HepG2 (cell line): Measurements from ENCODE around the gene ZPR1. TPM values are rescaled to one million over a fixed set of nuclear protein-coding genes. Genes with fewer than 3 reads are reported as not detected.

Source experiments
- ATAC-seq: fragments of 200-7000 bp; cut with Tn5 transposase; 3 replicates; pipeline ENCODE4 v1.9.1; 2020; ENCODE audit warnings: mild to moderate bottlenecking, moderate library complexity
- BruUV-seq: library from RNA; stranded (reverse); fragments of 400-500 nt; replicated peaks from 2 replicates; lab custom pipeline; 2021; lab: Mats Ljungman, UMichigan
- CTCF ChIA-PET: fragments of 300-600 bp; formaldehyde crosslinking; extraction: SDS; loops from one replicate; lab custom pipeline; 2021; ENCODE audit warnings: low total read pairs, inconsistent platforms, low intra/inter-chr PET ratio; lab: Yijun Ruan, JAX
- POLR2A ChIA-PET: fragments of 350-600 bp; sonication (Branson Sonifier 250); formaldehyde crosslinking; loops from one replicate; lab custom pipeline; 2020; ENCODE audit warnings: antibody characterized with exemption, inconsistent platforms; lab: Yijun Ruan, JAX
- DNase-seq: peaks from one replicate; pipeline ENCODE4 v3.0.0-alpha.2; 2015; ENCODE audit warnings: low spot score
- FAIRE-seq: peaks from 3 replicates; lab custom pipeline; 2011; peaks lifted over from hg19 to GRCh38; lab: Jason Lieb, UNC
- H2AFZ ChIP-seq: one replicate; pipeline ENCODE4 v1.6.1; 2011; ENCODE audit warnings: low read length, inconsistent platforms
- H3K27ac ChIP-seq: fragments of 300-600 bp; 3 replicates; pipeline ENCODE4 v1.8.0; 2011; ENCODE audit warnings: mixed run types, mild to moderate bottlenecking, mixed read lengths, low read length, inconsistent platforms; ENCODE audit not compliant: insufficient read depth; ENCODE audit errors: extremely low read length
- H3K27me3 ChIP-seq, 2 experiments: fragments of 200-600 bp in 1 of 2; 2 replicates in 1 of 2; 3 replicates in 1 of 2; pipeline versions ENCODE4 v1.6.0 to v1.8.0; 2011; ENCODE audit warnings: low read length in 2 of 2, mild to moderate bottlenecking in 2 of 2, moderate library complexity in 2 of 2, inconsistent platforms in 1 of 2; ENCODE audit not compliant: insufficient read depth in 2 of 2, control insufficient read depth in 1 of 2
- H3K36me3 ChIP-seq, 2 experiments: fragments of 200-600 bp in 1 of 2; replicated peaks in 1 of 2; 2 replicates in 1 of 2; 3 replicates in 1 of 2; pipeline versions ENCODE4 v1.5.1 to v1.8.0; 2011; ENCODE audit warnings: low read length in 2 of 2, inconsistent platforms in 1 of 2; ENCODE audit not compliant: insufficient read depth in 2 of 2, control insufficient read depth in 1 of 2
- H3K4me1 ChIP-seq: 2 replicates; pipeline ENCODE4 v1.5.1; 2012; ENCODE audit warnings: low read length, inconsistent platforms; ENCODE audit not compliant: insufficient read depth
- H3K4me2 ChIP-seq: 2 replicates; pipeline ENCODE4 v1.6.0; 2011; ENCODE audit warnings: low read depth, low read length, inconsistent platforms
- H3K4me3 ChIP-seq, 3 experiments: fragments of 200-600 bp in 1 of 3; sonication (generic), shearing (Covaris generic) in 1 of 3; replicated peaks in 1 of 3; 2 replicates each; pipeline ENCODE4 v1.5.1; 2011 to 2016; ENCODE audit warnings: low read length in 3 of 3, inconsistent platforms in 2 of 3, low read depth in 2 of 3, mild to moderate bottlenecking in 2 of 3, control low read depth in 1 of 3, mixed read lengths in 1 of 3; ENCODE audit not compliant: insufficient read depth in 1 of 3
- H3K79me2 ChIP-seq: one replicate; pipeline ENCODE4 v1.6.1; 2011; ENCODE audit warnings: low read length, inconsistent platforms; ENCODE audit not compliant: insufficient read depth
- H3K9ac ChIP-seq: 2 replicates; pipeline ENCODE4 v1.6.0; 2011; ENCODE audit warnings: mild to moderate bottlenecking, low read depth, low read length, inconsistent platforms; ENCODE audit not compliant: insufficient read depth
- H3K9me3 ChIP-seq: 2 replicates; pipeline ENCODE4 v1.5.1; 2012; ENCODE audit warnings: mild to moderate bottlenecking, low read length
- H4K20me1 ChIP-seq: 2 replicates; pipeline ENCODE4 v1.6.0; 2011; ENCODE audit warnings: inconsistent platforms, mild to moderate bottlenecking, low read length, moderate library complexity; ENCODE audit not compliant: insufficient read depth
- HDAC6 ChIP-seq: fragments of 200-600 bp; sonication (generic); IDR thresholded peaks from 2 replicates; pipeline ENCODE4 v1.7.0; 2017; ENCODE audit warnings: mild to moderate bottlenecking, antibody characterized with exemption, low read length, low read depth
- HHEX ChIP-seq: IDR thresholded peaks from 2 replicates; pipeline ENCODE4 v1.6.1; 2016; ENCODE audit warnings: control low read depth
- HNF4G ChIP-seq, 2 experiments: sonication (generic) in 1 of 2; formaldehyde crosslinking in 1 of 2; IDR thresholded peaks; 2 replicates each; pipeline versions ENCODE4 v1.4.0 to v1.6.1; 2011 to 2020; ENCODE audit warnings: borderline replicate concordance in 2 of 2, low read depth in 2 of 2, mild to moderate bottlenecking in 2 of 2, low read length in 1 of 2, missing genetic modification reagents in 1 of 2, moderate library complexity in 1 of 2
- JDP2 ChIP-seq: sonication (generic); formaldehyde crosslinking; IDR thresholded peaks from 2 replicates; pipeline ENCODE4 v1.8.1; 2022; ENCODE audit warnings: missing genetic modification reagents, borderline replicate concordance
- MED8 ChIP-seq: sonication (generic); formaldehyde crosslinking; IDR thresholded peaks from 2 replicates; pipeline ENCODE4 v1.8.1; 2023; ENCODE audit warnings: mild to moderate bottlenecking, missing genetic modification reagents; ENCODE audit not compliant: insufficient replicate concordance
- MIXL1 ChIP-seq: IDR thresholded peaks from 2 replicates; pipeline ENCODE4 v1.6.1; 2016
- PHF21A ChIP-seq: sonication (generic); formaldehyde crosslinking; IDR thresholded peaks from 2 replicates; pipeline ENCODE4 v1.5.0; 2020; ENCODE audit warnings: mild to moderate bottlenecking, missing genetic modification reagents
- RFX1 ChIP-seq: fragments of 450-650 bp; IDR thresholded peaks from 2 replicates; pipeline ENCODE4 v1.6.1; 2017
- SRSF1 ChIP-seq: fragments of 200-400 bp; formaldehyde crosslinking; optimal IDR thresholded peaks from 2 replicates; pipeline ENCODE3; 2017; ENCODE audit warnings: mild to moderate bottlenecking, low read depth, low read length, moderate library complexity
- ZBTB21 ChIP-seq: sonication (generic); formaldehyde crosslinking; IDR thresholded peaks from 2 replicates; pipeline ENCODE4 v1.4.0; 2020; ENCODE audit warnings: missing genetic modification reagents
- ZFY ChIP-seq: sonication (generic); formaldehyde crosslinking; IDR thresholded peaks from 2 replicates; pipeline ENCODE4 v1.4.0; 2020; ENCODE audit warnings: missing genetic modification reagents
- ZNF264 ChIP-seq: sonication (generic); formaldehyde crosslinking; IDR thresholded peaks from 2 replicates; pipeline ENCODE4 v1.4.0; 2020; ENCODE audit warnings: missing genetic modification reagents
- ZNF296 ChIP-seq: sonication (generic); formaldehyde crosslinking; conservative IDR thresholded peaks from 2 replicates; pipeline ENCODE4 v1.5.0; 2020; ENCODE audit warnings: mild to moderate bottlenecking, missing genetic modification reagents
- ZNF556 ChIP-seq: sonication (generic); formaldehyde crosslinking; IDR thresholded peaks from 2 replicates; pipeline ENCODE4 v1.4.0; 2020; ENCODE audit warnings: mild to moderate bottlenecking, missing genetic modification reagents, borderline replicate concordance
- ZNF558 ChIP-seq: sonication (generic); formaldehyde crosslinking; IDR thresholded peaks from 2 replicates; pipeline ENCODE4 v1.9.0; 2022; ENCODE audit warnings: mild to moderate bottlenecking, missing genetic modification reagents, borderline replicate concordance
- ZNF616 ChIP-seq: sonication (generic); formaldehyde crosslinking; IDR thresholded peaks from 2 replicates; pipeline ENCODE4 v1.5.0; 2020; ENCODE audit warnings: low read depth, mild to moderate bottlenecking, missing genetic modification reagents
- ZNF672 ChIP-seq: sonication (generic); formaldehyde crosslinking; IDR thresholded peaks from 2 replicates; pipeline ENCODE4 v1.8.1; 2022; ENCODE audit warnings: missing genetic modification reagents
- WGBS: methylation state at CpG from one replicate; pipeline ENCODE4 v1.1.6; 2017; ENCODE audit warnings: low lambda C conversion rate; 5-methylcytosine and 5-hydroxymethylcytosine counted together
- in situ Hi-C: cut with HindIII; loops from 2 replicates; pipeline ENCODE4 v1.10.0; 2017; ENCODE audit warnings: low pct_unique_long_range_greater_than_20kb; ENCODE audit not compliant: extremely low pct_ligation_motif_present
- intact Hi-C: fragments of 100-400 bp; cut with micrococcal nuclease; formaldehyde crosslinking; loops from one replicate; pipeline ENCODE4 v1.10.0; 2022; ENCODE audit not compliant: unreplicated experiment
- polyA plus RNA-seq, 8 experiments: library from polyadenylated mRNA; depleted of rRNA in 3 of 8; stranded (reverse) in 7 of 8; unstranded in 1 of 8; fragments of >200 nt; fragmentation: Illumina TruSeq in 4 of 8; extraction: Trizol in 4 of 8; gene quantifications; 2 replicates each; pipeline versions ENCODE4 v1.2.1 to v1.2.3, GENCODE V29; 2011 to 2016; ENCODE audit warnings: low read depth in 4 of 8, missing spikeins in 1 of 8, mixed read lengths in 1 of 8; ENCODE audit not compliant: insufficient read depth in 1 of 8
- total RNA-seq, 5 experiments: library from RNA; depleted of rRNA; stranded (reverse); fragments of >200 nt; fragmentation: Illumina TruSeq; extraction: Trizol; gene quantifications; 2 replicates each; pipeline ENCODE4 v1.2.3, GENCODE V29; 2016; ENCODE audit warnings: low read depth in 1 of 5
- TF ChIP-seq, protein P1 (sequence below): sonication (generic); formaldehyde crosslinking; IDR thresholded peaks from 2 replicates; pipeline ENCODE4 v1.4.0; 2020; ENCODE audit warnings: missing genetic modification reagents
- TF ChIP-seq, protein P2 (sequence below): sonication (generic); formaldehyde crosslinking; IDR thresholded peaks from 2 replicates; pipeline ENCODE4 v1.4.0; 2020; ENCODE audit warnings: mild to moderate bottlenecking, missing genetic modification reagents
- TF ChIP-seq, protein P3 (sequence below): sonication (generic); formaldehyde crosslinking; IDR thresholded peaks from 2 replicates; pipeline ENCODE4 v1.4.0; 2020; ENCODE audit warnings: missing genetic modification reagents

ZPR1 gene
- total and polyA plus RNA-seq, 2 of the 13 experiments (the other 11 are each of a cell fraction or from before 2014, with no cell fraction given): 40.0 to 79.3 TPM

GRCh38 chr11:116813781-116814471 is 26.1 kb upstream of the ZPR1 start (continued):
- TF ChIP-seq HNF4G (IDR thresholded peaks at IDR 0.05; ENCODE audit: borderline replicate concordance, low read depth, low read length) (peak; percentile 72), HNF4G (CRISPR knock-in tag; IDR thresholded peaks at IDR 0.05; ENCODE audit: borderline replicate concordance, low read depth) (peak; percentile 87), ZNF672 (CRISPR knock-in tag) (no peak), PHF21A (0 out of 2 replicates have a peak, but pooled peaks have one; percentile 53), ZNF264 (no peak), MIXL1 (CRISPR knock-in tag) (no peak), HHEX (CRISPR knock-in tag) (no peak), ZNF616 (CRISPR knock-in tag) (no peak)
- TF ChIP-seq, protein P1, sequence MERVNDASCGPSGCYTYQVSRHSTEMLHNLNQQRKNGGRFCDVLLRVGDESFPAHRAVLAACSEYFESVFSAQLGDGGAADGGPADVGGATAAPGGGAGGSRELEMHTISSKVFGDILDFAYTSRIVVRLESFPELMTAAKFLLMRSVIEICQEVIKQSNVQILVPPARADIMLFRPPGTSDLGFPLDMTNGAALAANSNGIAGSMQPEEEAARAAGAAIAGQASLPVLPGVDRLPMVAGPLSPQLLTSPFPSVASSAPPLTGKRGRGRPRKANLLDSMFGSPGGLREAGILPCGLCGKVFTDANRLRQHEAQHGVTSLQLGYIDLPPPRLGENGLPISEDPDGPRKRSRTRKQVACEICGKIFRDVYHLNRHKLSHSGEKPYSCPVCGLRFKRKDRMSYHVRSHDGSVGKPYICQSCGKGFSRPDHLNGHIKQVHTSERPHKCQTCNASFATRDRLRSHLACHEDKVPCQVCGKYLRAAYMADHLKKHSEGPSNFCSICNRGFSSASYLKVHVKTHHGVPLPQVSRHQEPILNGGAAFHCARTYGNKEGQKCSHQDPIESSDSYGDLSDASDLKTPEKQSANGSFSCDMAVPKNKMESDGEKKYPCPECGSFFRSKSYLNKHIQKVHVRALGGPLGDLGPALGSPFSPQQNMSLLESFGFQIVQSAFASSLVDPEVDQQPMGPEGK (CRISPR knock-in tag): peak; percentile 30; the same call in 1 of the 2 replicates
- TF ChIP-seq, protein P2, sequence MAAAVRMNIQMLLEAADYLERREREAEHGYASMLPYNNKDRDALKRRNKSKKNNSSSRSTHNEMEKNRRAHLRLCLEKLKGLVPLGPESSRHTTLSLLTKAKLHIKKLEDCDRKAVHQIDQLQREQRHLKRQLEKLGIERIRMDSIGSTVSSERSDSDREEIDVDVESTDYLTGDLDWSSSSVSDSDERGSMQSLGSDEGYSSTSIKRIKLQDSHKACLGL: 0 out of 2 replicates have a peak, but pooled peaks have one; percentile 12

GRCh38 chr11:116813170-116813569 is 25.3 kb upstream of the ZPR1 start:
- Histone ChIP-seq H3K9ac (no peak overlapping the region; the same call in 1 of the 2 replicates), H3K9me3 (no peaks in the 10 kb centered on the region), H3K4me3 (no peak overlapping the region), H3K79me2 (no peaks in the 10 kb centered on the region), H3K4me1 (peaks cover 89% of the 10 kb centered on the region), H3K27ac (peak overlapping the region; percentile 70), H4K20me1 (no peaks in the 10 kb centered on the region), H3K36me3 (no peaks in the 10 kb centered on the region), H2AFZ (no peak overlapping the region), H3K4me2 (peak overlapping the region; percentile 55), H3K27me3 (no peaks in the 10 kb centered on the region)
- FAIRE-seq: no peak
- WGBS: 100% methylated on average over 1 of the region's 1 CpG
- no peak for ATAC-seq
- intact Hi-C loops (no loop called here), in situ Hi-C loops (no loop called here)
- ChIA-PET POLR2A (interaction anchor here (2.6 to 4.5 kb wide), 4 partner anchors 13 to 24 kb away, joined by 35 to 105 read pairs (median 45); partner anchors contain the start of genes APOA1, APOA4, APOA5 and APOC3), CTCF (no interaction called here)
- DNase-seq: no peak
- BruUV-seq: no TSS peak
- TF ChIP-seq RFX1: no peak
- TF ChIP-seq ZNF558 (CRISPR knock-in tag): no peak
- TF ChIP-seq, protein P3, sequence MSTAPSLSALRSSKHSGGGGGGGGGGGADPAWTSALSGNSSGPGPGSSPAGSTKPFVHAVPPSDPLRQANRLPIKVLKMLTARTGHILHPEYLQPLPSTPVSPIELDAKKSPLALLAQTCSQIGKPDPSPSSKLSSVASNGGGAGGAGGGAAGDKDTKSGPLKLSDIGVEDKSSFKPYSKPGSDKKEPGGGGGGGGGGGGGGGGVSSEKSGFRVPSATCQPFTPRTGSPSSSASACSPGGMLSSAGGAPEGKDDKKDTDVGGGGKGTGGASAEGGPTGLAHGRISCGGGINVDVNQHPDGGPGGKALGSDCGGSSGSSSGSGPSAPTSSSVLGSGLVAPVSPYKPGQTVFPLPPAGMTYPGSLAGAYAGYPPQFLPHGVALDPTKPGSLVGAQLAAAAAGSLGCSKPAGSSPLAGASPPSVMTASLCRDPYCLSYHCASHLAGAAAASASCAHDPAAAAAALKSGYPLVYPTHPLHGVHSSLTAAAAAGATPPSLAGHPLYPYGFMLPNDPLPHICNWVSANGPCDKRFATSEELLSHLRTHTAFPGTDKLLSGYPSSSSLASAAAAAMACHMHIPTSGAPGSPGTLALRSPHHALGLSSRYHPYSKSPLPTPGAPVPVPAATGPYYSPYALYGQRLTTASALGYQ (CRISPR knock-in tag): no peak
- TF ChIP-seq SRSF1: no peak
- no peak for TF ChIP-seq MED8 (CRISPR knock-in tag)
- no peak for TF ChIP-seq HDAC6
- TF ChIP-seq JDP2 (CRISPR knock-in tag): no peak
- no peak for TF ChIP-seq ZBTB21 (CRISPR knock-in tag)
- no peak for TF ChIP-seq ZNF296 (CRISPR knock-in tag)
- no peak for TF ChIP-seq ZFY (CRISPR knock-in tag)
- TF ChIP-seq ZNF556: no peak
